Endothelial cell of umbilical vein (primary cell): ENCODE data around the gene DLGAP4.

ENCODE experiments used
- POLR2A ChIP-seq: IDR thresholded peaks from 2 replicates; pipeline ENCODE4 v1.6.1; 2012; ENCODE audit warnings: low read depth, mild to moderate bottlenecking, control low read depth, low read length
- POLR2AphosphoS5 ChIP-seq: IDR thresholded peaks from 2 replicates; pipeline ENCODE4 v1.6.1; 2012; ENCODE audit warnings: low read depth, mild to moderate bottlenecking, control low read depth, low read length, moderate library complexity; ENCODE audit not compliant: insufficient read depth
- TF ChIP-seq, protein P1 (sequence below), 2 donors: IDR thresholded peaks; 1 replicate in 1 of 2; 2 replicates in 1 of 2; pipeline ENCODE4 v1.5.1; 2011; ENCODE audit warnings: low read length in 2 of 2, mild to moderate bottlenecking in 2 of 2, moderate library complexity in 2 of 2, control low read depth in 1 of 2, inconsistent platforms in 1 of 2, low read depth in 1 of 2; ENCODE audit not compliant: insufficient read depth in 1 of 2; ENCODE audit errors: extremely low read depth in 1 of 2

DNA sequence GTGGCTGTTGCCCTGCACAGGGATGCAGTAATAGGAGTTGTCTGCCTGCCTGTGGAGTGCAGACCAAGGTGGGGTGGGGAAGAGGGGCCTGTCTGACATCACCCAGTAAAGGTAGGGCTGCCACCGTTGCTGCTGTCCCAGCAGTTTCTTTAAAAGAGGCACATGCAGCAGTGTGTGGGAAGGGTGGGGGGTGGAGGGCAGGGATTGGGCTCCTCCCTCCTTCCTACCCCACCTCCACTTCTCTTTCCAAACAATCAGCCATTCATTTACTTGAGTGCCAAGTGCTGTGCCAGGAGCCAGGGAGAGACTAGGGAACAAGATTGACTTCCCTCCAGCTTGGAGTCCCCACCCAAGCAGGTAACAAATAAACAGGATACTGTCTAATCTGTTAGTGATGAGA is 168.4 kb downstream of the DLGAP4 start:
- TF ChIP-seq POLR2A (no peak), POLR2AphosphoS5 (no peak)
- TF ChIP-seq, protein P1, sequence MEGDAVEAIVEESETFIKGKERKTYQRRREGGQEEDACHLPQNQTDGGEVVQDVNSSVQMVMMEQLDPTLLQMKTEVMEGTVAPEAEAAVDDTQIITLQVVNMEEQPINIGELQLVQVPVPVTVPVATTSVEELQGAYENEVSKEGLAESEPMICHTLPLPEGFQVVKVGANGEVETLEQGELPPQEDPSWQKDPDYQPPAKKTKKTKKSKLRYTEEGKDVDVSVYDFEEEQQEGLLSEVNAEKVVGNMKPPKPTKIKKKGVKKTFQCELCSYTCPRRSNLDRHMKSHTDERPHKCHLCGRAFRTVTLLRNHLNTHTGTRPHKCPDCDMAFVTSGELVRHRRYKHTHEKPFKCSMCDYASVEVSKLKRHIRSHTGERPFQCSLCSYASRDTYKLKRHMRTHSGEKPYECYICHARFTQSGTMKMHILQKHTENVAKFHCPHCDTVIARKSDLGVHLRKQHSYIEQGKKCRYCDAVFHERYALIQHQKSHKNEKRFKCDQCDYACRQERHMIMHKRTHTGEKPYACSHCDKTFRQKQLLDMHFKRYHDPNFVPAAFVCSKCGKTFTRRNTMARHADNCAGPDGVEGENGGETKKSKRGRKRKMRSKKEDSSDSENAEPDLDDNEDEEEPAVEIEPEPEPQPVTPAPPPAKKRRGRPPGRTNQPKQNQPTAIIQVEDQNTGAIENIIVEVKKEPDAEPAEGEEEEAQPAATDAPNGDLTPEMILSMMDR (IDR thresholded peaks at IDR 0.05; ENCODE audit: extremely low read depth in 1 of 2, insufficient read depth in 1 of 2, low read depth in 1 of 2, low read length in 2 of 2): no peak
